Astrocyte of the spinal cord (primary cell): ENCODE results near the gene TAF1D.
A peak's percentile ranks its signal among the peaks of the same experiment; 100 is the strongest.

Experiments used
- DNase-seq: peaks from one replicate; pipeline ENCODE4 v3.0.0; 2011; ENCODE audit warnings: low read depth, low spot score
- H3K4me3 ChIP-seq: 2 replicates; pipeline ENCODE4 v1.5.1; 2011; ENCODE audit warnings: low read depth, mild to moderate bottlenecking, low read length, moderate library complexity
- CTCF ChIP-seq: IDR thresholded peaks from 2 replicates; pipeline ENCODE4 v1.5.1; 2012; ENCODE audit warnings: low read depth, mild to moderate bottlenecking, low read length, inconsistent platforms
- in situ Hi-C: cut with HindIII; loops from 2 replicates; pipeline ENCODE4 v1.10.0; 2017; ENCODE audit warnings: low sequenced_read_pairs

The TAF1D gene

GRCh38 chr11:93712678-93713077 lies 28.6 kb downstream of the TAF1D start:
- no peak for TF ChIP-seq CTCF
- no peak for DNase-seq
- H3K4me3 ChIP-seq, result no peak overlapping the region
- in situ Hi-C loops, result no loop called here

GRCh38 chr11:93710239-93710638 lies 31.1 kb downstream of the TAF1D start:
- TF ChIP-seq CTCF, result no peak
- no peak overlapping the region for H3K4me3 ChIP-seq
- in situ Hi-C loops, result no loop called here
- DNase-seq, result no peak

- no peak overlapping the region for H3K4me3 ChIP-seq
- no peak for DNase-seq
- TF ChIP-seq CTCF, result peak; percentile 6
- in situ Hi-C loops, result no loop called here
Measured at GRCh38 chr11:93704237-93704636, 37.1 kb downstream of the TAF1D start.

GRCh38 chr11:93700830-93701229 lies 40.5 kb downstream of the TAF1D start:
- TF ChIP-seq CTCF, result no peak

GRCh38 chr11:93697611-93698010 lies 43.7 kb downstream of the TAF1D start:
- TF ChIP-seq CTCF, result no peak
- in situ Hi-C loops, result no loop called here
- no peak for DNase-seq
- H3K4me3 ChIP-seq, result no peak overlapping the region

More at GRCh38 chr11:93700830-93701229, 40.5 kb downstream of the TAF1D start:
- peak; percentile 13 for DNase-seq
- H3K4me3 ChIP-seq, result no peak overlapping the region
- in situ Hi-C loops, result no loop called here

- no peak for DNase-seq
- in situ Hi-C loops, result no loop called here
- no peak for TF ChIP-seq CTCF
- H3K4me3 ChIP-seq, result no peak overlapping the region
Measured at GRCh38 chr11:93694557-93694956, 46.7 kb downstream of the TAF1D start.

GRCh38 chr11:93694109-93694508 lies 47.2 kb downstream of the TAF1D start:
- DNase-seq, result no peak
- H3K4me3 ChIP-seq, result no peak overlapping the region
- in situ Hi-C loops, result no loop called here
- TF ChIP-seq CTCF, result peak; percentile 21
